Gastroesophageal sphincter (tissue), 4 donors: Measurements from ENCODE around the gene CD8B. TPM values are rescaled to one million over a fixed set of nuclear protein-coding genes. Genes with fewer than 3 reads are reported as not detected.
"Not testable (repeated sequence)": the region's sequence is repeated elsewhere in the genome, so short reads cannot be mapped to it uniquely, and the experiment has no call there.

Experiments
- ATAC-seq: fragments of 150-250 bp; one replicate; pipeline ENCODE4 v1.9.1; 2016; ENCODE audit warnings: mild to moderate bottlenecking, moderate library complexity
- H3K27ac ChIP-seq, 4 donors: fragments of 200-600 bp; sonication (generic) in 3 of 4; 1 replicate in 3 of 4; 2 replicates in 1 of 4; pipeline ENCODE4 v1.5.1; 2016 to 2019
- H3K27me3 ChIP-seq: fragments of 200-600 bp; sonication (generic); one replicate; pipeline ENCODE4 v1.5.1; 2019
- H3K36me3 ChIP-seq, 2 donors: fragments of 200-600 bp; sonication (generic); one replicate each; pipeline ENCODE4 v1.5.1; 2019; ENCODE audit warnings: control low read depth in 1 of 2
- H3K4me1 ChIP-seq, 3 donors: fragments of 200-600 bp; sonication (generic); 1 replicate in 2 of 3; 2 replicates in 1 of 3; pipeline ENCODE4 v1.5.1; 2016 to 2019; ENCODE audit warnings: control low read depth in 2 of 3
- H3K4me3 ChIP-seq, 2 donors: fragments of 200-600 bp; sonication (generic); one replicate each; pipeline ENCODE4 v1.5.1; 2019; ENCODE audit warnings: mild to moderate bottlenecking in 1 of 2, moderate library complexity in 1 of 2
- H3K9me3 ChIP-seq, 3 donors: fragments of 200-600 bp; sonication (generic); one replicate each; pipeline ENCODE4 v1.5.1; 2017 to 2019; ENCODE audit warnings: control low read depth in 2 of 3
- WGBS, 2 donors: methylation state at CpG; one replicate each; pipeline ENCODE4 v1.1.5; 2018; ENCODE audit warnings: low coverage in 1 of 2; 5-methylcytosine and 5-hydroxymethylcytosine counted together
- total RNA-seq, 4 donors: library from RNA; depleted of rRNA; stranded (reverse); fragments of >200 nt; gene quantifications; one replicate each; pipeline ENCODE4 v1.1.0, GENCODE V29; 2016

Gene CD8B
- 1 to 10 TPM in 1 of 4 donors, under 1 TPM in 1, not detected in 2; 0.81 to 1.6 TPM for total RNA-seq

DNA sequence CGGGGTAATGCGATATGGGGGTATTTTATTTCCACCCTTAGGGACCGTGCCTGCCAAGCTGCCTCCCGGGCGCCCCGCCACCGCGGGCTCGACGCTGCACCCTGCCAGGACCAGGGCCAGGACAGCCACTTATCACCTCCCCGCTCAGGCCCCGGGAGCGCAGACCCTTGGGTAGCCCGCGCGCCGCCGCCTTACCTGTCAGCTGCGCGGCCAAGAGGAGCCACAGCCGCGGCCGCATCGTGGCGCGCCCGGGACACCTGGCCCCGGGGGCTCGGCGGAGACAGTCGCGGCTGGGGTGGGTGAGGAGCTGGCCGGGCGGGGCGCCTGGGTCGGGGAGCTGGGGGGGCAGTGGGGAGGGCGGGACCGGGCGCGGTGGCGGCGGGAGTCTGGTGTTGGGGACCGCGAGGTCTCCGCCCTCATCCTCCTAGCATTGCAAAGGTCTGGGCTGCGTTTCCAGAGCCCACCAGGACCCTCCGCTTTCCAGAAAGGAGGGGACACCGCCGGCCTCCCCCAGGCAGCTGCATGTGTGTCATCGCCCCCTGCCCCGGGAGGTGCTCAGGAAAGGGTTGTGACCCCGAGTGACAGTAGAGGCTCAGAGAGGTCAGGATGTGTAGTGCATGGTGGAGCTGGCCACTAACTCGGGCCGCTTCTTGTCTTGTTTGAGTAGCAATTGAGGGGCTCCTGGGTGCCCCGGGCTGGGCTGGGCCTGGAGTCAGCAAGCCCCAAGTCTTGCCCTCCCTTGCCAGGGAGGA is at the start of gene CD8B:
Gene CD8B, minus strand, starts transcription at position 259 of the 752 bp plus-strand sequence. Its CDS starts 21 bp downstream, at position 238.
- not testable (repeated sequence) for H3K27ac ChIP-seq, H3K9me3 ChIP-seq, H3K4me1 ChIP-seq, ATAC-seq, H3K36me3 ChIP-seq
- Histone ChIP-seq H3K27me3 (peaks cover 37% of the 10 kb centered on the region), H3K4me3 (peak within 1 kb of the TSS in 1 of 2 donors; percentile 25)
- 0% methylated on average over 3 of the region's 55 CpGs; no CpG with 5 or more reads in 1 of the 2 donors for WGBS, 2 donors

DNA sequence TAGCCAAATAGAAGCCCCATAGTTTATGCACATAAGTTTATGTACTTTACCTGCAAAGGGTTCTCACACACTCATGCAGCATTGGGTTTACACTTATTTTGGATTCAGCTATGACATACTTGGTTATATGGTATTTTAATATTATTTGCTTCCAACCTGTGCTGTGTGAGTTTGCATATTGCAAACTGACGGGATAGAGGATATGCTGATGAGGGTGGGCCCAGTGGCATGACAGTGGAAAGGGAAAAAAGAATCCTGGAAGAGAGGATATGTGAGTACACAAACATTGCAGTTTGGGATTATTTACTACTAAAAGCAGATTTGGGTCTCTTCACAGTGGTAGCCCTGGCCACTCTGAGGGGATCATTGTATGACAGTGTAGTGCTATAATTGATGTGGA is 44.2 kb upstream of the CD8B start:
- H3K36me3 ChIP-seq, H3K4me1 ChIP-seq, H3K4me3 ChIP-seq, ATAC-seq, H3K27me3 ChIP-seq, H3K9me3 ChIP-seq, H3K27ac ChIP-seq: not testable (repeated sequence)
- no CpG with 5 or more reads among the region's 1 CpG for WGBS, 2 donors

DNA sequence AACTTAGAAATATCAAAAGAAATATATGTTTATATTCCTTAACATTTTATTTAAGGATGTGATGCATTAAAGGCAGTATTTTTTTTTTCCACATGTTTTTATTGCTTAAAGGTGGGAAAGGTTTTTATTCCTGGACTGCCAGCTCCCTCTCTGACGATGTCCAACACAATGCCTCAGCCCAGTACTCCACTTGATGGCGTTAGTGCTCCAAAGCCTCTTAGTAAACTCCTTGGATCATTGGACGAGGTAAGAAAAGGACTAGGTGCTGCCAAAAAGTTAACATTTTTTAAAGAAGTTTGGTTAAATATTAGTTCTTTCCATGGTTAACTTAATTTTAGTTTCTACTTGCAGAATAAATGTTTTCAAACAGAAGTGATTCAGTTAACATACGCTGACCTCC is 39.0 kb upstream of the CD8B start:
- not testable (repeated sequence) for H3K36me3 ChIP-seq, H3K4me3 ChIP-seq, H3K27ac ChIP-seq, H3K27me3 ChIP-seq, H3K9me3 ChIP-seq, ATAC-seq, H3K4me1 ChIP-seq
- 53 to 55% methylated on average over 4 of the region's 4 CpGs for WGBS, 2 donors

DNA sequence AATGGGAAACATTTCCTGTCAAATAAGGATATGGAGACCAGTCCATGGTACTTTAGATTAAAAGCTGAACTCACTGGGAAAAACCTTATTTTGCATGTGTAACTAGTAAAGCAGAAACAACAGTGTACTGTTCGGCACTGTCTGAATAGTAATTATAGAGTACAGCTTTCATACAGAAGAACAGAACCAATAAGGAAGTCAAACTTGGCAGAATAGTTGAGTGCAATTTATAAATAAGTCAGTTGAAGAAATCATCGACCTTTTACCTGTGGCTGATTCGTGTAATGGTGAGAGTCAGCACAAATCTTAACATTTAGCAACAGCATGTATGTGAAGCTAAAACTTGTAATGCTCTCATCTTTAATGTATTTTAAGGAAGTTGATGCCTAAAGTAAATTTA is 24.3 kb upstream of the CD8B start:
- H3K36me3 ChIP-seq, H3K9me3 ChIP-seq, H3K27me3 ChIP-seq, H3K4me3 ChIP-seq, H3K4me1 ChIP-seq, H3K27ac ChIP-seq, ATAC-seq: not testable (repeated sequence)
- no CpG with 5 or more reads among the region's 3 CpGs for WGBS, 2 donors

DNA sequence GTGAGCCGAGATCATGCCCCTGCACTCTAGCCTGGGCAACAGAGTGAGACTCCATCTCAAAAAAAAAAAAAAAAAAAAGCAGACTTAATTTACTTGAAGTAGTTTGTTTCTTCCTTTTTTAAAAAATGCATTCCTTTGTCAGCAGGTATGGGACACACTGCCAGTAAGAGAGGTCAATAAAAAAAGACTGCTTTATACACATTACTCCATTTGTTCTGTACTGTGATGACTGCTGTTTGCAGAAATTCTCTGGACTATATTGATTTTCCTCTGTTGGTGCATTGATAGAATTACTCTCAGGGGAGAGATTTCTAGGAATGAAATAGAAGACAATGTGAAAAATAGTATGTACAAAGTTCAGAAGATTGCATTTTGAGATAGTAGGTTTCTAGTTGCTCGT is 21.2 kb upstream of the CD8B start:
- H3K27ac ChIP-seq, H3K4me3 ChIP-seq, H3K4me1 ChIP-seq, ATAC-seq, H3K9me3 ChIP-seq, H3K27me3 ChIP-seq, H3K36me3 ChIP-seq: not testable (repeated sequence)
- WGBS, 2 donors, result 69 to 82% methylated on average over 1 to 2 of the region's 2 CpGs

DNA sequence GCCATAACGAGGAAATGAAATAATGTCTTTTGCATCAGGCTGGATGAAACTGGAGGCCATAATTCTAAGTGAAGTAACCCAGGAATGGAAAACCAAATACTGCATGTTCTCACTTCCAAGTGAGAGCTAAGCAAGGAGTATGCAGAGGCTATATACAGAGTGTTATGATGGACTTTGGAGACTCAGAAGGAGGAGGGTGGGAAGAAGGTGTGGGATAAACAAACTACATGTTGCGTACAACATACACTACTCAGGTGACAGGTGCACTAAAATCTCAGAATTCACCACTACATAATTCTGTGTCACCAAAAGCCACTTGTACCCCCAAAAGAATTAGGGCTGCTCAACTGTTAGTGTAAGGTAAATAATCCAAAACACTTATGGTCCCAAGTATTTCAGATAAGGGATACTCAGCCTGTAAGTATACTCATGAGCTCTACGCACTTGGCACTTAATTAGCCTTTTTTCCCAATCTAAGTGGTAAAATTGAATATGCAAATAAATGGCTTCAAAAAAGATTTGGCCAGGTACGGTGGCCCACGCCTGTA is 20.5 kb upstream of the CD8B start:
- not testable (repeated sequence) for H3K36me3 ChIP-seq, H3K27ac ChIP-seq, H3K27me3 ChIP-seq, H3K9me3 ChIP-seq, H3K4me3 ChIP-seq, H3K4me1 ChIP-seq, ATAC-seq
- 85 to 90% methylated on average over 4 to 5 of the region's 5 CpGs for WGBS, 2 donors

DNA sequence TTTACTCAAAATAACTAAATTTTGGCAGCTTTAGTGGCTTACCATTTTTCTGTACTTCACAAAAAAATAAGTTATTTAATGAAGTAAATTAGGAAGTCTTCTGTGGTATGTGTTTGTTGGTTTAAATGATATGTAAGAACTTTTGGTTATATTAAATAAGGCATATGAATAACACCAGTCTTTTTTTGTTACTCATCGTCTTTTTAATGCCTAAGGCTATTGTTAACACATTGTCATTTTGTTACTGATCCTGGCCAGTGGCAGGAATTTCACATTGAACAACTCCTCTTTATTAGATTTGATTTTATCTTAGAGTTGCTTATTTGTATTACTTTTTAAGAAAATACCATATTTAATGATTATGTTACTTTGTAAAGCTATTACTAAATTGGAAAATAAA is 17.3 kb upstream of the CD8B start:
- H3K27me3 ChIP-seq, H3K9me3 ChIP-seq, H3K4me3 ChIP-seq, H3K4me1 ChIP-seq, ATAC-seq, H3K36me3 ChIP-seq, H3K27ac ChIP-seq: not testable (repeated sequence)
- 44 to 52% methylated on average over 1 of the region's 1 CpG for whole genome bisulfite sequencing, 2 donors

DNA sequence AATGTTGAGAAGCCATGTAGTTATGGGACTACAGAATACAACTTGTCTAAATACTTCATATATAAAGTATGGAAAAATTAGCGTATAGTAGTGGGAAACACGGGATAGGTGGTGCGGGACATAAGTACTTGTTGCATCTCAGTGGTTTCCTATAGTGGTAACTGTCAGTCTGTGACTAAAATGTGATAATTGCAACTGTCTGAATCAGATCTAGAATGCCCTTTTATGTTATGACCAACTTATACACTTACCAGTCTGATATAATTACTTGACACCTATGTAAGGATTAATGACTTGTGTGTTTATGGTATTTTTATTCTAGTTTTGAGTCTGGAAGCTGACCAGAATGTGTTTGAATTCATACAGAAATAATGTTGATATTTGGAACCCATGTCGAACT is 9.3 kb upstream of the CD8B start:
- H3K4me3 ChIP-seq, ATAC-seq: not testable (repeated sequence)
- 70 to 88% methylated on average over 1 of the region's 4 CpGs for WGBS, 2 donors

DNA sequence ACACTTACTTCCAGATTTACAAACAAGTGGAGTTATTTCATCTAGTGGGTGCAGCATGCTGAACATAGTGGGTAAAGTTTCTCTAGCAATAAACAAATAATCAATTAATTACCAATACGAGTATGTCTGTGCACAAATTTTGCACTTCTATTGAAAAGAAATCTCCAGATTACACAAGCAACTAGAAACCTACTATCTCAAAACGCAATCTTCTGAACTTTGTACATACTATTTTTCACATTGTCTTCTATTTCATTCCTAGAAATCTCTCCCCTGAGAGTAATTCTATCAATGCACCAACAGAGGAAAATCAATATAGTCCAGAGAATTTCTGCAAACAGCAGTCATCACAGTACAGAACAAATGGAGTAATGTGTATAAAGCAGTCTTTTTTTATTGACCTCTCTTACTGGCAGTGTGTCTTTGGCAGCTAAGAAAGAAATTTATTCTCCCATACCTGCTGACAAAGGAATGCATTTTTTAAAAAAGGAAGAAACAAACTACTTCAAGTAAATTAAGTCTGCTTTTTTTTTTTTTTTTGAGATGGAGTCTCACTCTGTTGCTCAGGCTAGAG is 7.3 kb upstream of the CD8B start:
- not testable (repeated sequence) for H3K27me3 ChIP-seq, H3K36me3 ChIP-seq, H3K27ac ChIP-seq, ATAC-seq, H3K9me3 ChIP-seq, H3K4me3 ChIP-seq, H3K4me1 ChIP-seq
- WGBS, 2 donors, result 69 to 82% methylated on average over 2 of the region's 2 CpGs

More for the DNA sequence above, 9.3 kb upstream of the CD8B start:
- not testable (repeated sequence) for H3K27me3 ChIP-seq, H3K36me3 ChIP-seq, H3K27ac ChIP-seq, H3K9me3 ChIP-seq, H3K4me1 ChIP-seq

DNA sequence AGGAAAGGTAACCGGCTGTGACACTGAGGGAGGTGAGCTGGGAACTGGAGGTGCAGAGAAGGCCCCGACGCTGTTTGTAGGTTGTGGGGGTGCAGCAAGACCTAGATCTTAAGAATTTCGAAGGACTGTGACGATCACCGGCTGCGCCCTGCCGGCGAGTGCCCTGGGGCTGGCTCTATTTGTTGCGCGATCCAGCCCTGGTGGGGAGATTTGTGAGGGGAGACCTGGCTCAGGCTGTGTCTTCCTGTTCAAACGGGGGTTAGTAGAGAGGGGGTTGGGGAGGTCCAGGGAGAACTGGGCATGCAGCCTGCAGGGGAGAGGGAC is 656 bp upstream of the CD8B start:
- no CpG with 5 or more reads among the region's 12 CpGs for WGBS, 2 donors
- H3K36me3 ChIP-seq, H3K9me3 ChIP-seq, H3K27ac ChIP-seq, H3K4me3 ChIP-seq, ATAC-seq, H3K4me1 ChIP-seq: not testable (repeated sequence)
- H3K27me3 ChIP-seq, result peaks cover 37% of the 10 kb centered on the region

DNA sequence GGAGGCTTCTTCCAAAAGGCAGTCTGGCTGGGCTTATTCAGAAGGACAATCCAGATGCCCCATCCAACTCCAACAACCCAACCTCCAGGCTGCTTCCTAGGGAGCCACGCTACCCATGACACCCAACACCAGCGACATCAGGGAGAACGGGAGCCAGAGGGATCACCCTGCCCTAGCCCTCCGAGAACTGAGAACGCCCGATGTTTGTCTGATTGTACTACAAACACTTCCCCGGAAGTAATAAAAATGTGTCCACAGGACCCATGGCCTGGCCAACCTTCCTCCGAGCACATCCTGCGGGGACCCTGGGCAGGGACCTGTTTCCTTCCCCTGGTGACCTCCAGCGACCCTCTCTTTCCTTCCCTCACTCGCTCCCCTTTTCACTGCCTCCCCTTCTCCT is 511 bp downstream of the CD8B start:
- H3K27ac ChIP-seq, ATAC-seq, H3K4me1 ChIP-seq, H3K9me3 ChIP-seq, H3K36me3 ChIP-seq: not testable (repeated sequence)
- WGBS, 2 donors, result 26 to 54% methylated on average over 2 to 8 of the region's 11 CpGs
- Histone ChIP-seq H3K4me3 (peak overlapping the region in 1 of 2 donors; percentile 25), H3K27me3 (peaks cover 37% of the 10 kb centered on the region)

DNA sequence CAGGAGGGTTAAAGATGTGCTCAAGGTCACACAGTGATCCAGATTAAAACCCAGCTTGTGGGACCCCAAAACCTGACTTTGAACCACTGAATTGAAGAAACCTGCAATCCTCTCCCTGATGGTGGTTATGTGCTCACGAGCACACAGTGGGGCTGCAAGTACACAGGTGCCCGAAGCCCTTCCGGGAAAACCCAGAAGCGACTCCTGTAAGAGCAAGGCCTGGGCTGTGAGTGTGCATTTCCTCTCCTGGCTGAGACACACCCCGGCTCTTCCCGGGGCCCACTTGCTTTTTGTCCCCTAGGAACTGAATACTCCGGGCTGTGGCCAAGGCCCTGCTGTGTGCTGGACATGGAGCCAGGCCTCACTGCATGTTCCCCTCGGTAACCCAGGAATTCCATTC is 1.1 kb downstream of the CD8B start:
- 70% methylated on average over 5 of the region's 8 CpGs; no CpG with 5 or more reads in 1 of the 2 donors for WGBS, 2 donors
- H3K27ac ChIP-seq, result not testable (repeated sequence)

DNA sequence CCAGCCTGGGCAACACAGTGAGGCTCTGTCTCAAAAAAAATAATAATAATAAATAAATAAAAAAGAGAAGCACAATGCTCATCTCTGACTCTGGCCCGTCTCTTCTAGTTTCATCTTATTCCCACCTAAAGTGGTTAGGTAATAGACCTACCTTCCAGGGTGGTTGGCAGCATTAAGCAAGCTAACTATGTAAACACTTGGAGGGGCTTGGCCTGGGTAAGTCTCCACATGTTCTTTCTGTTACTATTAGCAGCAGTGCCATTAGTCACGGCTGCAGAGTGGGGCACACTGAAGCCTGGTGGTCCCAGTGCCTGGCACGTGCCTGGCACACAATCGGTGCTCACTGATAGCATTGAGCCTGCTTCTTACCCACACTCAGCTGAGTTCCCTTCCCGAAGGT is 4.0 kb downstream of the CD8B start:
- not testable (repeated sequence) for H3K4me1 ChIP-seq, H3K36me3 ChIP-seq, H3K27ac ChIP-seq, H3K9me3 ChIP-seq, ATAC-seq, H3K4me3 ChIP-seq
- H3K27me3 ChIP-seq, result peaks cover 37% of the 10 kb centered on the region
- 69 to 90% methylated on average over 3 to 4 of the region's 5 CpGs for WGBS, 2 donors

More for the DNA sequence above, 1.1 kb downstream of the CD8B start:
- not testable (repeated sequence) for H3K9me3 ChIP-seq, H3K36me3 ChIP-seq, H3K4me1 ChIP-seq, H3K4me3 ChIP-seq, ATAC-seq
- peaks cover 37% of the 10 kb centered on the region for H3K27me3 ChIP-seq

DNA sequence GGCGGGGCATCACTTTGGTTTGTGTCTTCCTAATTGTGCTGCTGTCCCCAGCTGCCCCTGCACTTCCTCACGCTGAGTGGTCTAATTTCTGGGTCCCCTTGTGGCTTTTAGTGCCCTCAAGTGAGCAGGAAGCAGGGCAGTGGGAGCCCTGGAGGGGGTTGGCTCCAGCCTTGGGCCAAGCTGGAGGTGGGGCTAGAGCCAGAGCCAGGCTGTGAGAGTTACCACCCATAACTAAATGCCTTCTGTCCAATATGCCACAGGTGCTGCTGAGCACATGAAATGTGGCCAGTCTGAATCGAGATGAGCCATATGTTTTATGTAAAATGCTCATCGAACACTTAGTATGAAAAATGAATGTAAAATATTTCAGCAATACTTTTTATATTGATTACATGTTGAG is 5.2 kb downstream of the CD8B start:
- WGBS, 2 donors, result no CpG with 5 or more reads among the region's 4 CpGs
- not testable (repeated sequence) for H3K9me3 ChIP-seq, ATAC-seq, H3K4me1 ChIP-seq, H3K27ac ChIP-seq, H3K36me3 ChIP-seq, H3K4me3 ChIP-seq
- peaks cover 27% of the 10 kb centered on the region for H3K27me3 ChIP-seq
